Ascending aorta (tissue), 2 donors: ENCODE measurements around the gene RUNX1. TPM values are rescaled to one million over a fixed set of nuclear protein-coding genes. Genes with fewer than 3 reads are reported as not detected.

ENCODE experiments used
- DNase-seq, 2 donors: peaks; one replicate each; pipeline ENCODE4 v3.0.0-alpha.2; 2019; ENCODE audit warnings: low spot score in 2 of 2
- H3K27ac ChIP-seq, 2 donors: fragments of 200-600 bp; sonication (generic); one replicate each; pipeline ENCODE4 v1.5.1; 2016 to 2017; ENCODE audit warnings: mild to moderate bottlenecking in 1 of 2
- H3K27me3 ChIP-seq: fragments of 200-600 bp; sonication (generic); one replicate; pipeline ENCODE4 v1.5.1; 2017
- H3K36me3 ChIP-seq, 2 donors: fragments of 200-600 bp; sonication (generic); one replicate each; pipeline ENCODE4 v1.5.1; 2016
- H3K4me1 ChIP-seq, 2 donors: fragments of 200-600 bp; sonication (generic); one replicate each; pipeline ENCODE4 v1.5.1; 2016 to 2017; ENCODE audit warnings: mild to moderate bottlenecking in 1 of 2
- H3K4me3 ChIP-seq, 2 donors: fragments of 200-600 bp; sonication (generic); one replicate each; pipeline ENCODE4 v1.5.1; 2016 to 2017; ENCODE audit warnings: mild to moderate bottlenecking in 1 of 2
- H3K9me3 ChIP-seq, 2 donors: fragments of 200-600 bp; sonication (generic); one replicate each; pipeline ENCODE4 v1.5.1; 2016
- intact Hi-C: fragments of 100-400 bp; cut with DNase I; formaldehyde crosslinking; loops from one replicate; pipeline ENCODE4 v1.15.1; 2023
- total RNA-seq: library from RNA; depleted of rRNA; stranded (reverse); fragments of >200 nt; gene quantifications from one replicate; pipeline ENCODE4 v1.1.0, GENCODE V29; 2016
- TF ChIP-seq, protein P1 (sequence below), 3 experiments: fragments of 200-600 bp in 2 of 3; fragments of 450-650 bp in 1 of 3; sonication (generic) in 2 of 3; IDR thresholded peaks; one replicate each; pipeline ENCODE4 v1.5.1; 2016 to 2019; ENCODE audit warnings: antibody characterized with exemption in 3 of 3, mild to moderate bottlenecking in 1 of 3, moderate library complexity in 1 of 3

Gene RUNX1
- total RNA-seq, 1 donor from 2014 or later = 16.3 TPM

DNA sequence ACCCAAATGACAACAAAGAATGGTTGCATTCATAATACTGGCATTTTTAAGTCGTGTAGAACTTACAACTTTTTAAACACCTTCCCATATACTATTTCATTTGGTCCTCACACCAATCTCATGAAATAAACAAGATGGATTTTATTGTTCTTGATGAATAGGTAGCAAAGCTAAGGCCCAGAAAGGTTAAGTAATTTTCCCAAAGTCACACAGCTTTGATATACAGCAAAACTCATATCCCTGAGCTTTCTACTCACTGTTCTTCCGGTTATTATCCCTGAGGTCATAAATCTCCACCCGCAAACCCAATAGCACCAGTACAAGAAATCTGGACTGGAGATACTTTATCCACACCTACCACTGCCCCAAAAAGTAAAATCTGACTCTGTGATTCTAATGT lies 186.2 kb downstream of the RUNX1 start:
- Histone ChIP-seq H3K9me3 (no peaks in the 10 kb centered on the region), H3K4me1 (no peaks in the 10 kb centered on the region), H3K36me3 (peaks cover 2 to 5% of the 10 kb centered on the region in 2 donors), H3K4me3 (no peak overlapping the region), H3K27ac (no peak overlapping the region), H3K27me3 (no peaks in the 10 kb centered on the region)
- TF ChIP-seq, protein P1, sequence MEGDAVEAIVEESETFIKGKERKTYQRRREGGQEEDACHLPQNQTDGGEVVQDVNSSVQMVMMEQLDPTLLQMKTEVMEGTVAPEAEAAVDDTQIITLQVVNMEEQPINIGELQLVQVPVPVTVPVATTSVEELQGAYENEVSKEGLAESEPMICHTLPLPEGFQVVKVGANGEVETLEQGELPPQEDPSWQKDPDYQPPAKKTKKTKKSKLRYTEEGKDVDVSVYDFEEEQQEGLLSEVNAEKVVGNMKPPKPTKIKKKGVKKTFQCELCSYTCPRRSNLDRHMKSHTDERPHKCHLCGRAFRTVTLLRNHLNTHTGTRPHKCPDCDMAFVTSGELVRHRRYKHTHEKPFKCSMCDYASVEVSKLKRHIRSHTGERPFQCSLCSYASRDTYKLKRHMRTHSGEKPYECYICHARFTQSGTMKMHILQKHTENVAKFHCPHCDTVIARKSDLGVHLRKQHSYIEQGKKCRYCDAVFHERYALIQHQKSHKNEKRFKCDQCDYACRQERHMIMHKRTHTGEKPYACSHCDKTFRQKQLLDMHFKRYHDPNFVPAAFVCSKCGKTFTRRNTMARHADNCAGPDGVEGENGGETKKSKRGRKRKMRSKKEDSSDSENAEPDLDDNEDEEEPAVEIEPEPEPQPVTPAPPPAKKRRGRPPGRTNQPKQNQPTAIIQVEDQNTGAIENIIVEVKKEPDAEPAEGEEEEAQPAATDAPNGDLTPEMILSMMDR (IDR thresholded peaks at IDR 0.05) = no peak
- intact Hi-C loops = no loop called here
- no peak for DNase-seq

DNA sequence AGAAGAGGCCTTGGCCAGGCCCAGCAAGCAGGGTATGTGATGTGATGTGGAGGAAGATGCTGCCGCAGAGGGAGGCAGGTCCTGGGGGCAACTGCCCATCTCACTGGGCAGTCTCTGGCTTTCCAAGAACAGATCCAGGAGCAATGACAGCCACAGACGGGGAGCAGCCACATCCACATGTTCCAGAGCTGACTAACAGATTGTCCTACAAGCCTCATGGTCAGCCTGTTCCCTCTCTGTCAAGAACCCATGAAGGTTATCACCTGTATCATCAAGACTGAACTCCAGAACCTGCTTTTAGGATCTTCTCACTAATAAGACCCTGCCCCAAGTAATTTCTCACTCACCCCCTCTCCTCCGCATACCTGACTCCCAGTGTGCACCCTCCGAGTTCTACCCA lies 187.8 kb downstream of the RUNX1 start:
- intact Hi-C loops = no loop called here
- TF ChIP-seq, protein P1 (IDR thresholded peaks at IDR 0.05) = no peak
- no peaks in the 10 kb centered on the region for H3K9me3 ChIP-seq
- no peak for DNase-seq
- no peaks in the 10 kb centered on the region for H3K27me3 ChIP-seq
- peaks cover 8 to 15% of the 10 kb centered on the region in 2 donors for H3K36me3 ChIP-seq
- H3K4me1 ChIP-seq = no peaks in the 10 kb centered on the region
- no peak overlapping the region for H3K27ac ChIP-seq
- H3K4me3 ChIP-seq = no peak overlapping the region

DNA sequence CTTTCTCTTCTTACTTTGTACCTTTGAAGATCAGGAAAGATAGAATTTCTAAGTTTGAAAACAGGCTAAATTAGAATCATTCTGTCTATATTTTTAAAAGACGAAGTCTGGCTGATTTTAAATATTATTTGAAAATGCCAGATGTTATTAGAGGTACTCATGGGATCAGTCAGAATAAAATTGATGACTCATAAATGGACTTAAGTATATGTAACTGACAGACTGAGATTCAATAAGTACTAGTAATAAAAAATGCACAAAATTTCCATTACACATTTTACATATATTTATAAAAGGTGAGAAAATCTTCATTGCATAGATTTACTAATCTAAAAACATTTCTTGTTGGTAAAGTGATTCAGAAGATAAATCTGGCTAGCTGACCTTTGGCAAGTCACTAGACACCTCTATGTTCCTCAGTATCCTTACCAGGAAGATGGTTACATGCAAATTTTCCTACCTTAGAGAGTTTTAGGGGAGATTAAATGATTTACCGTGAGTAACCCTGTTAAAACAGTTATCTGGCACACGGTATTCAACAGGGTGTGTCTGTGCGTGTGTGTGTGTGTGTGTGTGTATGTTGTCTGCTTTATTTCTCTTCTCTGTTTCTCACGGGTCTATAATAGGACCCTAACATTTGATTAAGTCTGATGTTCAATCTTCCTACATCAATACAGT lies 189.0 kb downstream of the RUNX1 start:
- Histone ChIP-seq H3K27me3 (no peaks in the 10 kb centered on the region), H3K9me3 (no peaks in the 10 kb centered on the region), H3K4me3 (no peak overlapping the region), H3K4me1 (no peaks in the 10 kb centered on the region), H3K36me3 (peaks cover 8 to 18% of the 10 kb centered on the region in 2 donors), H3K27ac (no peak overlapping the region)
- TF ChIP-seq, protein P1 (IDR thresholded peaks at IDR 0.05) = no peak
- intact Hi-C loops = no loop called here
- no peak for DNase-seq

DNA sequence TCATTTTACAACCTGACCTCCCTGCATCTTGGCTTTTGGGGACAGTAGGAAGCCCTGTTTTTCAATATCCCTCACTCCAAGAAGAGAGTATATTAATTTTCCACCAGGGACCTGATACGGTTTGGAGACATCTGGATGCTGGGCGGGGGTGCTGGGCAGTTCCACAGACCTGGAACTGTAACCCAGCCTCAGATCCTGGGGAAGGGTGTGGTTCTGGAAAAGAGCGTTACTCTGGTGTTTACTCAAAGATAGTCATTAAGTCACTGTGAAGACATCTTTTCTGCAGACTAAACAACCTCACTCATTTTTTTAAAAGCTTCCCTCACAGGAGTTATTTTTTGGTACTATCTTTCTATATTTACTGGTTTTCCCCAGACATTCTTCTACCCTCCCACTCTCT lies 190.5 kb downstream of the RUNX1 start:
- TF ChIP-seq, protein P1 (IDR thresholded peaks at IDR 0.05) = no peak
- H3K27me3 ChIP-seq = no peaks in the 10 kb centered on the region
- DNase-seq = no peak
- peaks cover 8 to 18% of the 10 kb centered on the region in 2 donors for H3K36me3 ChIP-seq
- intact Hi-C loops = no loop called here
- H3K27ac ChIP-seq = no peak overlapping the region
- H3K4me3 ChIP-seq = no peak overlapping the region
- H3K4me1 ChIP-seq = no peaks in the 10 kb centered on the region
- H3K9me3 ChIP-seq = no peaks in the 10 kb centered on the region

DNA sequence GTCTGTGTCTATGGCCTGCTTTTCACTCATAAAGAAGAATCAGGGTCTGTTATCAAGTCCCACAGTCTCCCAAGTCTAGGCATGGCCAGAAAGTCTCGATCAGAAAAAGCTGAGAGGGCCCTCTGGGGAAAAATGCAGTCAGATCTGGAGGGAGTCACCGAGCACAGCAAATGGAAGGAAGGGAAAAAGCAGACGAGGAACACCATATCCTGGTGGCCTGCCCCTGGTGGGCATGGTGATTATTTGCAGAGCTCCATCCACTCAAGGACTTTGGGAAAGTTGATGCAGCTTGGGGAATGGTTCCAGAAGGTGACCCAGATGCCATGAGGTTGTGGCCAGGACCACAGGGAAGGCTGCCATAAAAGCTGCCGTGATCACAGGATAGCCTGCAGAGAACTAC lies 191.2 kb downstream of the RUNX1 start:
- peaks cover 8 to 18% of the 10 kb centered on the region in 2 donors for H3K36me3 ChIP-seq
- no peak for DNase-seq
- intact Hi-C loops = no loop called here
- TF ChIP-seq, protein P1 (IDR thresholded peaks at IDR 0.05) = no peak
- H3K27ac ChIP-seq = no peak overlapping the region
- H3K9me3 ChIP-seq = no peaks in the 10 kb centered on the region
- no peaks in the 10 kb centered on the region for H3K27me3 ChIP-seq
- H3K4me3 ChIP-seq = no peak overlapping the region
- no peaks in the 10 kb centered on the region for H3K4me1 ChIP-seq
